Activated naive CD4-positive, alpha-beta T cell treated with anti-CD3 and anti-CD28 coated beads, Interleukin-2, amount 50 U/mL, for 24 hours (primary cell): ENCODE data around the gene FRMD4A.

Experiments
- H3K27ac Mint-ChIP-seq: one replicate; pipeline ENCODE4 v1.8.0; 2021; ENCODE audit warnings: mild to moderate bottlenecking, mixed read lengths
- H3K27me3 Mint-ChIP-seq: one replicate; pipeline ENCODE4 v1.8.0; 2021; ENCODE audit warnings: mixed read lengths
- H3K36me3 Mint-ChIP-seq: one replicate; pipeline ENCODE4 v1.8.0; 2021; ENCODE audit warnings: mixed read lengths
- H3K4me1 Mint-ChIP-seq: one replicate; pipeline ENCODE4 v1.8.0; 2021; ENCODE audit warnings: mixed read lengths
- H3K4me3 Mint-ChIP-seq: one replicate; pipeline ENCODE4 v1.8.0; 2021; ENCODE audit warnings: mild to moderate bottlenecking, mixed read lengths
- H3K9me3 Mint-ChIP-seq: one replicate; pipeline ENCODE4 v1.8.0; 2021; ENCODE audit warnings: mixed read lengths

Gene FRMD4A

GRCh38 chr10:13993169-13993568 lies 337.6 kb downstream of the FRMD4A start:
- H3K4me1 Mint-ChIP-seq, result peaks cover 15% of the 10 kb centered on the region
- H3K9me3 Mint-ChIP-seq, result no peaks in the 10 kb centered on the region
- H3K4me3 Mint-ChIP-seq, result no peak overlapping the region
- no peaks in the 10 kb centered on the region for H3K36me3 Mint-ChIP-seq
- H3K27me3 Mint-ChIP-seq, result no peaks in the 10 kb centered on the region
- H3K27ac Mint-ChIP-seq, result no peak overlapping the region

- H3K27ac Mint-ChIP-seq, result no peak overlapping the region
- H3K36me3 Mint-ChIP-seq, result no peaks in the 10 kb centered on the region
- no peaks in the 10 kb centered on the region for H3K9me3 Mint-ChIP-seq
- H3K27me3 Mint-ChIP-seq, result no peaks in the 10 kb centered on the region
- H3K4me1 Mint-ChIP-seq, result peaks cover 23% of the 10 kb centered on the region
- no peak overlapping the region for H3K4me3 Mint-ChIP-seq
Measured at GRCh38 chr10:13991353-13991752, 339.4 kb downstream of the FRMD4A start.

GRCh38 chr10:13990946-13991345 lies 339.8 kb downstream of the FRMD4A start:
- Mint-ChIP-seq H3K27me3 (no peaks in the 10 kb centered on the region), H3K27ac (no peak overlapping the region), H3K9me3 (no peaks in the 10 kb centered on the region), H3K4me1 (peaks cover 23% of the 10 kb centered on the region), H3K4me3 (no peak overlapping the region), H3K36me3 (no peaks in the 10 kb centered on the region)

GRCh38 chr10:13990392-13990805 lies 340.3 kb downstream of the FRMD4A start:
- H3K9me3 Mint-ChIP-seq, result no peaks in the 10 kb centered on the region
- H3K27ac Mint-ChIP-seq, result no peak overlapping the region
- H3K4me1 Mint-ChIP-seq, result peaks cover 23% of the 10 kb centered on the region
- H3K4me3 Mint-ChIP-seq, result no peak overlapping the region
- no peaks in the 10 kb centered on the region for H3K27me3 Mint-ChIP-seq
- H3K36me3 Mint-ChIP-seq, result no peaks in the 10 kb centered on the region

- peak overlapping the region; percentile 17 for H3K27ac Mint-ChIP-seq
- no peaks in the 10 kb centered on the region for H3K9me3 Mint-ChIP-seq
- H3K27me3 Mint-ChIP-seq, result no peaks in the 10 kb centered on the region
- no peaks in the 10 kb centered on the region for H3K36me3 Mint-ChIP-seq
- H3K4me1 Mint-ChIP-seq, result peaks cover 20% of the 10 kb centered on the region
- H3K4me3 Mint-ChIP-seq, result no peak overlapping the region
Measured at GRCh38 chr10:13989616-13990015, 341.1 kb downstream of the FRMD4A start.

GRCh38 chr10:13987446-13987845 lies 343.3 kb downstream of the FRMD4A start:
- no peaks in the 10 kb centered on the region for H3K27me3 Mint-ChIP-seq
- H3K36me3 Mint-ChIP-seq, result no peaks in the 10 kb centered on the region
- H3K4me3 Mint-ChIP-seq, result no peak overlapping the region
- H3K9me3 Mint-ChIP-seq, result no peaks in the 10 kb centered on the region
- peaks cover 13% of the 10 kb centered on the region for H3K4me1 Mint-ChIP-seq
- no peak overlapping the region for H3K27ac Mint-ChIP-seq

GRCh38 chr10:13984647-13985155 lies 346.0 kb downstream of the FRMD4A start:
- H3K27ac Mint-ChIP-seq, result no peak overlapping the region
- no peaks in the 10 kb centered on the region for H3K9me3 Mint-ChIP-seq
- no peak overlapping the region for H3K4me3 Mint-ChIP-seq
- peaks cover 13% of the 10 kb centered on the region for H3K4me1 Mint-ChIP-seq
- no peaks in the 10 kb centered on the region for H3K36me3 Mint-ChIP-seq
- no peaks in the 10 kb centered on the region for H3K27me3 Mint-ChIP-seq

GRCh38 chr10:13983035-13983434 lies 347.7 kb downstream of the FRMD4A start:
- no peaks in the 10 kb centered on the region for H3K9me3 Mint-ChIP-seq
- no peak overlapping the region for H3K27ac Mint-ChIP-seq
- peaks cover 13% of the 10 kb centered on the region for H3K4me1 Mint-ChIP-seq
- no peak overlapping the region for H3K4me3 Mint-ChIP-seq
- no peaks in the 10 kb centered on the region for H3K36me3 Mint-ChIP-seq
- H3K27me3 Mint-ChIP-seq, result no peaks in the 10 kb centered on the region

- H3K9me3 Mint-ChIP-seq, result no peaks in the 10 kb centered on the region
- no peaks in the 10 kb centered on the region for H3K4me1 Mint-ChIP-seq
- H3K4me3 Mint-ChIP-seq, result no peak overlapping the region
- H3K27me3 Mint-ChIP-seq, result no peaks in the 10 kb centered on the region
- H3K27ac Mint-ChIP-seq, result no peak overlapping the region
- no peaks in the 10 kb centered on the region for H3K36me3 Mint-ChIP-seq
Measured at GRCh38 chr10:13978533-13979115, 352.1 kb downstream of the FRMD4A start.

- Mint-ChIP-seq H3K9me3 (no peaks in the 10 kb centered on the region), H3K27ac (no peak overlapping the region), H3K4me1 (no peaks in the 10 kb centered on the region)
Measured at GRCh38 chr10:13977861-13978532, 352.7 kb downstream of the FRMD4A start.

GRCh38 chr10:13973742-13974141 lies 357.0 kb downstream of the FRMD4A start:
- Mint-ChIP-seq H3K36me3 (no peaks in the 10 kb centered on the region), H3K27me3 (no peaks in the 10 kb centered on the region), H3K4me3 (no peak overlapping the region), H3K9me3 (no peaks in the 10 kb centered on the region), H3K27ac (no peak overlapping the region), H3K4me1 (peaks cover 7% of the 10 kb centered on the region)

More at GRCh38 chr10:13977861-13978532, 352.7 kb downstream of the FRMD4A start:
- H3K4me3 Mint-ChIP-seq, result no peak overlapping the region
- H3K27me3 Mint-ChIP-seq, result no peaks in the 10 kb centered on the region
- H3K36me3 Mint-ChIP-seq, result no peaks in the 10 kb centered on the region

- Mint-ChIP-seq H3K4me1 (peaks cover 7% of the 10 kb centered on the region), H3K9me3 (no peaks in the 10 kb centered on the region), H3K27ac (no peak overlapping the region)
Measured at GRCh38 chr10:13972609-13973008, 358.1 kb downstream of the FRMD4A start.

GRCh38 chr10:13971601-13972475 lies 358.9 kb downstream of the FRMD4A start:
- H3K4me1 Mint-ChIP-seq, result peaks cover 7% of the 10 kb centered on the region
- H3K27ac Mint-ChIP-seq, result peak overlapping the region; percentile 56

More at GRCh38 chr10:13972609-13973008, 358.1 kb downstream of the FRMD4A start:
- Mint-ChIP-seq H3K4me3 (no peak overlapping the region), H3K27me3 (no peaks in the 10 kb centered on the region), H3K36me3 (no peaks in the 10 kb centered on the region)

GRCh38 chr10:13970957-13971353 lies 359.8 kb downstream of the FRMD4A start:
- Mint-ChIP-seq H3K9me3 (no peaks in the 10 kb centered on the region), H3K4me1 (peaks cover 7% of the 10 kb centered on the region), H3K27me3 (no peaks in the 10 kb centered on the region), H3K36me3 (no peaks in the 10 kb centered on the region), H3K27ac (peak overlapping the region; percentile 8), H3K4me3 (no peak overlapping the region)

More at GRCh38 chr10:13971601-13972475, 358.9 kb downstream of the FRMD4A start:
- no peaks in the 10 kb centered on the region for H3K27me3 Mint-ChIP-seq
- H3K4me3 Mint-ChIP-seq, result no peak overlapping the region
- H3K36me3 Mint-ChIP-seq, result no peaks in the 10 kb centered on the region
- no peaks in the 10 kb centered on the region for H3K9me3 Mint-ChIP-seq

- Mint-ChIP-seq H3K27me3 (no peaks in the 10 kb centered on the region), H3K36me3 (no peaks in the 10 kb centered on the region), H3K9me3 (no peaks in the 10 kb centered on the region), H3K4me3 (no peak overlapping the region), H3K4me1 (peaks cover 7% of the 10 kb centered on the region), H3K27ac (peak overlapping the region; percentile 8)
Measured at GRCh38 chr10:13970236-13970956, 360.3 kb downstream of the FRMD4A start.
